ENCODE results near the gene RNF144B. TPM values are rescaled to one million over a fixed set of nuclear protein-coding genes. Genes with fewer than 3 reads are reported as not detected.

RNF144B gene
- total and polyA plus RNA-seq, 9 of the 15 experiments (the other 6 are each of a cell fraction or from before 2014, with no cell fraction given), result 0.01 TPM; not detected in 8

DNA sequence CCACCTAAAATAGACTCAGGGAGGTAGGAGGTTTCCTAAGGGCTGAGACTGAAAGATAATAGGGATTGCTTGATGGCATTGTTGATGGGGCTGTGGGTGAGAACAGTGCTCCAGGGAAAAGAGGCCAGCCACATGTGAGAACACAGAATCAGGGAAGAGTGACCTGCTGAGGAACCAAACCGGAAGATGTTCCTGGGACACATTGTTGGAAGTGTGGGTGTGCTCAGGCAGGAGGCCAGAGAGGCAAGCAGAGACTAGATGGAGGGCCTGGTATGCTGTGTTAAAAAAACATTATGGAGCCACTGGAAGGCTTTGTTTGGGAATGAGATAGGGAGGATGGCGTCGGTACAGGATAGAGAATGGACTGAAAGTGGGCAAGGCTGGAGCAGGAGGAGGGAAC is 23.3 kb downstream of the RNF144B start:
- Histone ChIP-seq H3K79me2 (ENCODE audit: control insufficient read depth, insufficient read depth, low read length) (no peaks in the 10 kb centered on the region), H3K4me1 (replicated peaks in 1 of 2; ENCODE audit: control insufficient read depth in 2 of 2, insufficient read depth in 2 of 2, low read length in 2 of 2) (no peaks in the 10 kb centered on the region), H3K36me3 (ENCODE audit: control insufficient read depth, insufficient read depth, low read length) (no peaks in the 10 kb centered on the region), H3K4me2 (ENCODE audit: insufficient read depth, low read length) (no peak overlapping the region), H2AFZ (ENCODE audit: low read depth, low read length) (no peak overlapping the region), H3K9me3 (replicated peaks; ENCODE audit: control insufficient read depth, insufficient read depth, low read depth, low read length) (no peaks in the 10 kb centered on the region), H3K4me3 (no peak overlapping the region), H3K9ac (ENCODE audit: insufficient read depth in 1 of 2, low read depth in 2 of 2, low read length in 2 of 2) (no peak overlapping the region), H3K27me3 (ENCODE audit: control insufficient read depth in 2 of 2, insufficient read depth in 2 of 2, low read length in 2 of 2) (peaks cover 0 to 6% of the 10 kb centered on the region in 2 experiments; a peak in 2 of 5 replicates), H3K9me1 (ENCODE audit: control insufficient read depth, insufficient read depth, low read length) (no peaks in the 10 kb centered on the region), H4K20me1 (replicated peaks; ENCODE audit: control insufficient read depth, insufficient read depth, low read length) (no peaks in the 10 kb centered on the region), H3K27ac (ENCODE audit: extremely low read depth, low read depth, low read length) (no peak overlapping the region)
- no peak; the same call in 2 of the 3 replicates for ATAC-seq
- POLR2A ChIA-PET, result no interaction called here
- no peak for FAIRE-seq
- BruUV-seq (replicated peaks), result no TSS peak
- DNase-seq (ENCODE audit: extremely low read depth in 1 of 4, low spot score in 3 of 4), result no peak
- TF ChIP-seq, protein P1, sequence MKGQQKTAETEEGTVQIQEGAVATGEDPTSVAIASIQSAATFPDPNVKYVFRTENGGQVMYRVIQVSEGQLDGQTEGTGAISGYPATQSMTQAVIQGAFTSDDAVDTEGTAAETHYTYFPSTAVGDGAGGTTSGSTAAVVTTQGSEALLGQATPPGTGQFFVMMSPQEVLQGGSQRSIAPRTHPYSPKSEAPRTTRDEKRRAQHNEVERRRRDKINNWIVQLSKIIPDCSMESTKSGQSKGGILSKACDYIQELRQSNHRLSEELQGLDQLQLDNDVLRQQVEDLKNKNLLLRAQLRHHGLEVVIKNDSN (CRISPR knock-in tag; IDR thresholded peaks at IDR 0.05), result no peak
- TF ChIP-seq ZNF253 (CRISPR knock-in tag; conservative IDR thresholded peaks at IDR 0.05), result no peak
- TF ChIP-seq POLR2A (conservative IDR thresholded peaks at IDR 0.05), result no peak
- TF ChIP-seq, protein P2, sequence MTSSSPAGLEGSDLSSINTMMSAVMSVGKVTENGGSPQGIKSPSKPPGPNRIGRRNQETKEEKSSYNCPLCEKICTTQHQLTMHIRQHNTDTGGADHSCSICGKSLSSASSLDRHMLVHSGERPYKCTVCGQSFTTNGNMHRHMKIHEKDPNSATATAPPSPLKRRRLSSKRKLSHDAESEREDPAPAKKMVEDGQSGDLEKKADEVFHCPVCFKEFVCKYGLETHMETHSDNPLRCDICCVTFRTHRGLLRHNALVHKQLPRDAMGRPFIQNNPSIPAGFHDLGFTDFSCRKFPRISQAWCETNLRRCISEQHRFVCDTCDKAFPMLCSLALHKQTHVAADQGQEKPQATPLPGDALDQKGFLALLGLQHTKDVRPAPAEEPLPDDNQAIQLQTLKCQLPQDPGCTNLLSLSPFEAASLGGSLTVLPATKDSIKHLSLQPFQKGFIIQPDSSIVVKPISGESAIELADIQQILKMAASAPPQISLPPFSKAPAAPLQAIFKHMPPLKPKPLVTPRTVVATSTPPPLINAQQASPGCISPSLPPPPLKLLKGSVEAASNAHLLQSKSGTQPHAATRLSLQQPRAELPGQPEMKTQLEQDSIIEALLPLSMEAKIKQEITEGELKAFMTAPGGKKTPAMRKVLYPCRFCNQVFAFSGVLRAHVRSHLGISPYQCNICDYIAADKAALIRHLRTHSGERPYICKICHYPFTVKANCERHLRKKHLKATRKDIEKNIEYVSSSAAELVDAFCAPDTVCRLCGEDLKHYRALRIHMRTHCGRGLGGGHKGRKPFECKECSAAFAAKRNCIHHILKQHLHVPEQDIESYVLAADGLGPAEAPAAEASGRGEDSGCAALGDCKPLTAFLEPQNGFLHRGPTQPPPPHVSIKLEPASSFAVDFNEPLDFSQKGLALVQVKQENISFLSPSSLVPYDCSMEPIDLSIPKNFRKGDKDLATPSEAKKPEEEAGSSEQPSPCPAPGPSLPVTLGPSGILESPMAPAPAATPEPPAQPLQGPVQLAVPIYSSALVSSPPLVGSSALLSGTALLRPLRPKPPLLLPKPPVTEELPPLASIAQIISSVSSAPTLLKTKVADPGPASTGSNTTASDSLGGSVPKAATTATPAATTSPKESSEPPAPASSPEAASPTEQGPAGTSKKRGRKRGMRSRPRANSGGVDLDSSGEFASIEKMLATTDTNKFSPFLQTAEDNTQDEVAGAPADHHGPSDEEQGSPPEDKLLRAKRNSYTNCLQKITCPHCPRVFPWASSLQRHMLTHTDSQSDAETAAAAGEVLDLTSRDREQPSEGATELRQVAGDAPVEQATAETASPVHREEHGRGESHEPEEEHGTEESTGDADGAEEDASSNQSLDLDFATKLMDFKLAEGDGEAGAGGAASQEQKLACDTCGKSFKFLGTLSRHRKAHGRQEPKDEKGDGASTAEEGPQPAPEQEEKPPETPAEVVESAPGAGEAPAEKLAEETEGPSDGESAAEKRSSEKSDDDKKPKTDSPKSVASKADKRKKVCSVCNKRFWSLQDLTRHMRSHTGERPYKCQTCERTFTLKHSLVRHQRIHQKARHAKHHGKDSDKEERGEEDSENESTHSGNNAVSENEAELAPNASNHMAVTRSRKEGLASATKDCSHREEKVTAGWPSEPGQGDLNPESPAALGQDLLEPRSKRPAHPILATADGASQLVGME (CRISPR knock-in tag; IDR thresholded peaks at IDR 0.05), result no peak
- TF ChIP-seq, protein P3, sequence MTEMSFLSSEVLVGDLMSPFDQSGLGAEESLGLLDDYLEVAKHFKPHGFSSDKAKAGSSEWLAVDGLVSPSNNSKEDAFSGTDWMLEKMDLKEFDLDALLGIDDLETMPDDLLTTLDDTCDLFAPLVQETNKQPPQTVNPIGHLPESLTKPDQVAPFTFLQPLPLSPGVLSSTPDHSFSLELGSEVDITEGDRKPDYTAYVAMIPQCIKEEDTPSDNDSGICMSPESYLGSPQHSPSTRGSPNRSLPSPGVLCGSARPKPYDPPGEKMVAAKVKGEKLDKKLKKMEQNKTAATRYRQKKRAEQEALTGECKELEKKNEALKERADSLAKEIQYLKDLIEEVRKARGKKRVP (CRISPR knock-in tag; IDR thresholded peaks at IDR 0.05), result no peak
- TF ChIP-seq SRSF1 (IDR thresholded peaks at IDR 0.05; ENCODE audit: low read depth, low read length), result no peak
- no peak for TF ChIP-seq RB1 (IDR thresholded peaks at IDR 0.05; ENCODE audit: low read depth)
- TF ChIP-seq, protein P4, sequence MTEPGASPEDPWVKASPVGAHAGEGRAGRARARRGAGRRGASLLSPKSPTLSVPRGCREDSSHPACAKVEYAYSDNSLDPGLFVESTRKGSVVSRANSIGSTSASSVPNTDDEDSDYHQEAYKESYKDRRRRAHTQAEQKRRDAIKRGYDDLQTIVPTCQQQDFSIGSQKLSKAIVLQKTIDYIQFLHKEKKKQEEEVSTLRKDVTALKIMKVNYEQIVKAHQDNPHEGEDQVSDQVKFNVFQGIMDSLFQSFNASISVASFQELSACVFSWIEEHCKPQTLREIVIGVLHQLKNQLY (CRISPR knock-in tag; conservative IDR thresholded peaks at IDR 0.05), result no peak
- no peak for TF ChIP-seq TEAD4 (IDR thresholded peaks at IDR 0.05; ENCODE audit: low read length)
- TF ChIP-seq TEAD4 (CRISPR knock-in tag; IDR thresholded peaks at IDR 0.05; ENCODE audit: borderline replicate concordance), result no peak
- TF ChIP-seq SIN3B (IDR thresholded peaks at IDR 0.05; ENCODE audit: low read depth), result no peak
- TF ChIP-seq, protein P5, sequence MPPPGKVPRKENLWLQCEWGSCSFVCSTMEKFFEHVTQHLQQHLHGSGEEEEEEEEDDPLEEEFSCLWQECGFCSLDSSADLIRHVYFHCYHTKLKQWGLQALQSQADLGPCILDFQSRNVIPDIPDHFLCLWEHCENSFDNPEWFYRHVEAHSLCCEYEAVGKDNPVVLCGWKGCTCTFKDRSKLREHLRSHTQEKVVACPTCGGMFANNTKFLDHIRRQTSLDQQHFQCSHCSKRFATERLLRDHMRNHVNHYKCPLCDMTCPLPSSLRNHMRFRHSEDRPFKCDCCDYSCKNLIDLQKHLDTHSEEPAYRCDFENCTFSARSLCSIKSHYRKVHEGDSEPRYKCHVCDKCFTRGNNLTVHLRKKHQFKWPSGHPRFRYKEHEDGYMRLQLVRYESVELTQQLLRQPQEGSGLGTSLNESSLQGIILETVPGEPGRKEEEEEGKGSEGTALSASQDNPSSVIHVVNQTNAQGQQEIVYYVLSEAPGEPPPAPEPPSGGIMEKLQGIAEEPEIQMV (tag; conservative IDR thresholded peaks at IDR 0.05; ENCODE audit: low read depth), result no peak
- no peak for TF ChIP-seq SMARCE1 (IDR thresholded peaks at IDR 0.05)
- no peak for TF ChIP-seq ARNT (IDR thresholded peaks at IDR 0.05)
- TF ChIP-seq CBX3 (IDR thresholded peaks at IDR 0.05; ENCODE audit: borderline replicate concordance in 1 of 2, low read length in 2 of 2), result no peak
- intact Hi-C loops (cut with micrococcal nuclease), result no loop called here
- WGBS (ENCODE audit: insufficient coverage, low coverage, missing lambda C conversion rate), result 2% methylated on average over 3 of the region's 3 CpGs
- CTCF ChIA-PET (ENCODE audit: low intra/inter-chr PET ratio), result no interaction called here
- in situ Hi-C loops (cut with MboI), result no loop called here

Measured in K562 (cell line).